ENCODE measurements around the gene NAGS. TPM values are rescaled to one million over a fixed set of nuclear protein-coding genes. Genes with fewer than 3 reads are reported as not detected.
"Not testable (repeated sequence)": the region's sequence is repeated elsewhere in the genome, so short reads cannot be mapped to it uniquely, and the experiment has no call there.

The NAGS gene
- total RNA-seq, 1 donor from 2014 or later, result 0.51 TPM

DNA sequence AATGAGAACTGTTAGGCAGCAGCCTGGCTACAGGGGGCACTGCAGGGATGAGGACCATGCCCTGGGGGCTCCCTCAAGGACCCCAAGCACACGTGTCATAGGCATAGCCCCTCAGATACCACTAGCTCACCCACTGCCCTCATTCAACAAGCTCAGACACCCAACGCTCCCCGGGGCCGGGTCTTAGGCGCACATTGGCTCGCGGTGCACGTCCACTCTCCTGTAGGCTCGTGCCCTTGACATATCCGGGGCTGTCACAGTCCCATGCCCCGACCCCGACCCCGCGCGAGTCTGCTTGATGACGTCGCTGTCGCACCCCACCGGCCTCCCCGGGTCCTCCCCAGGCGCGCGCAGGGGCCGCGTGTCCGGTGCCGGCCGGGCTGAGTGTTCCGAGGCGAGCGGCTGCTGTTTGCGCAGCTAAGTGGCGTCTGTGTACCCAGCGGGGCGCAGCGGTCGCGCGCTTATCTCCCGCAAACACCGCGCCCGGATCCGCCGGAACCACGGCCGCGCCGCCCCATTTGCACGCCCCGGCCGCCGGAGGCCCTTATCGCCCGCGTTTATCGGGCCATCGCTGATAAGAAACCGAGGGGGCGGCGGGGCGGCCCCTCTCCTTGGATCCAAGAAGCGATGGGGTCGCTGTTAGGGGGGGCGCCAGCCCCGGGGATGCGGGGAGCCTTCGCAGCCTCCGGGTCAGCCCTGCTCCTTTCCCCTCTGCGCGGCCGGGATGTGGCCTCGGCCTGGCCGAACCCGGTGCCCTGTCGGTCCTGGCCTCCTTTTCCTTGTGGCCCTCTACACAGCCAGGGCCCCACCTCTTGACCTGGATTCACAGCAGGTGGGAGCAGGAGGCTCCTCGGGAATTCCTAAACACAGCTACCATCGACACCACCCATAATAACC, 20.7 kb upstream of the NAGS start:
- DNase-seq (ENCODE audit: low spot score), result no peak
- intact Hi-C loops (cut with DNase I), result no loop called here

DNA sequence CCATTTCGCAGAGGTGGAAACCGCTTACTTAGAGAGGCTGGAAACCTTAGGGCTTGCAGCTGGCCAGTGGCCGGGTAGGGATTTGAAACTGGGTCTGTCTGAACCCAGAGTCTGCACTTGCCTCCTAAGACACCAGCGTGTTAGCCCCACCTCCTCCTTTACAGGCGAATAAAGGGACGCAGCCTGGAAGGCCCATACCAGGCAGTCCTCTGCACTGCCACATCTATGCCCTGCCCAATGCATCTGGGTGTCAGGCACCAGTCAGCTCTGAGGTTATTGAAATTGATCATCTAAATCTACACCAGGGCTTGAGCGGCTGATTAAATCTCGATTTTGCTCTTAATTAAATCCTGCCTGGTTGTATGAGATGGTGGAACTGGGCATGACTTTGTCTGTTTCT, 19.9 kb upstream of the NAGS start:
- DNase-seq (ENCODE audit: low spot score), result no peak
- intact Hi-C loops (cut with DNase I), result no loop called here

DNA sequence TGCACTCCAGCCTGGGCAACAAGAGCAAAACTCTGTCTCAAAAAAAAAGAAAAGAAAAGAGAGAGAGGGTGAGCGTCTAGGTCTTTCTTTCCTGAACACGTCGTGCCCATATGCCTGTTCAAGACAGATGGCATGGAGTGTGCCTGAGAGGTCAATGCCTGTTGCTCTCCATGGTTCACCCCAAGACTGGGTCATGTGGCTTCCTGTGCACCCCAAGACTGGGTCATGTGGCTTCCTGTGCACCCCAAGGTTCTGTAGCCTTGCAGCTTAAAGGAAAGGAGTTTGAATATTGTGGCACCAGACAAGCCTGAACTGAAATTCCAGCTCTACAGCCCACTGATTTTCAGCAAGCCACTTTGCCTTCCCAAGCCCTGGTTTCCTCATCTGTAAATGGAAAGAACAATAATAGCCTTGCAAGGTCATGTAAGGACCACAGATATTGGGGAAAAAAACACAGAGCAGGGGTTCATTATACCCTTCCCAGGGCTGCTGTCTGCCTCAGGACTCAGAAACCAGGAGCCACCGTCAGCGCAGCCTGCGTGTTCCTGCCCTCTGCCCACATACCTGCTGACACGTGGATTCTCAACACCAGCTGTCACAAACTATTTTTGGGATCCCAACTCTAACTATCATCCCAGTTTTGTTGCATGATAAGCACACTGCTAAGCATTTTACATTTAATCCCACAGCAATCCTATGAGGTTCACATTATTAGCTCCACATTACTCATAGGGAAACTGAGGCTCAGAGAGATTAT, 18.0 kb upstream of the NAGS start:
- no peak for DNase-seq (ENCODE audit: low spot score)
- intact Hi-C loops (cut with DNase I), result no loop called here

DNA sequence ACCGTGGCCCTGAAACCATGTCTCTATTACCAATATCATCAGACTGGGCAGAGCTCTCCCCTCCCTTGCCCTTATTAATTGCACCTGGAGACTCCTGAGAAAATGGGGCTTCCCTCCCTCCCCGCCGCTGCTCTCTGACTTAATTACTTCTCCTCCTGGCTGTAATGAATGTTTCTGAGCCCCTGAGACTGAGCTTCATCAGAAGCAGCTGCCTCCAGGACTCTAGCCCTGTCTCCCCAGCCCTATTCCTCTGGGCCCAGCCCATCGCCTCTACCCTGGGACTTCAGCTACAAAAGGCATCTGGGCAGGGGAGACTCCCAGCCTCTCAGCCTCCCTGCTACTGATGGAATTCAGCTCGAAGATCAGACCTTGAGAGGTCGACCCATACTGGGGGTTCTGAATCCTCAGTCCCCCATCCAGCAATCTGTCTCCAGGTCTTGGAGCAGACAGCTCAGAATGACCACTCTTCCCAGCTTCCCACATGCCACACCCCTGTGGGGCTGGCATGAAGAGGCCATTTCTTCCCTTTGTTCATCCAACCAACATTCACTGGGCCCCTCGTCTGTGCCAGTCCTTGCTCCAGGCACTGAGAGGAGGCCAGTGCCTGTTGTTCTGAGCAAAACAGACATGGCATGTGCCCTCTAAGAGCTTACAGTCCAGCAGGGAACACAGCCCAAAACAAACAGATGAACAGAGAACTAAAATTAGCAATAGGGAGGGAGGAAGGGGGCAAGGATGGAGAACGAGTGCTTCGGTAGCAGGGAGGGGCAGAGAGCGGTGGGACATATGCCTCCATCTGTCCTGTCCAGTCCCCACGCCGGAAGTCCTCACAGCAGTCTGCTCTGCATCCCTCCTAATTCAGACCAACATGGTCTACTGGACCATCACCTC, 17.0 kb upstream of the NAGS start:
- DNase-seq (ENCODE audit: low spot score), result no peak
- intact Hi-C loops (cut with DNase I), result no loop called here

DNA sequence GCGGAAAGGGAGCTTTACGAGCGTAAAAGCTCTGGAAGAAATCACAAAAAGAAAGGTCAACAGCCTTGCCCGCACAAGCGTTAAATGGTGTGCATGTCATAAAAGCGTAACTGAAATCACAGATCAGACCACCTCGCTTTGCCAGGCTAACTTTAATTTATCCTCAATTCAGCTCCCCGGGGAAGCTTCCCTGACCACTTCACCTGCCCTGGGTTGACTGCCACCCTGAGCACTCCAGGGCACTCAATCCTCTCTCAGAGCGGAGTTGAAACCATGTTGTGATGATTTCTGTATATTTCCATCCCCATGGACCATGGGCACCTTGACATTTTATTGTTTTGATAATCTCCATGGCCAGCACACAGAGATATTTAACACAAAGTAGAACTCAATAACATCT, 16.1 kb upstream of the NAGS start:
- DNase-seq (ENCODE audit: low spot score), result no peak
- intact Hi-C loops (cut with DNase I), result no loop called here

DNA sequence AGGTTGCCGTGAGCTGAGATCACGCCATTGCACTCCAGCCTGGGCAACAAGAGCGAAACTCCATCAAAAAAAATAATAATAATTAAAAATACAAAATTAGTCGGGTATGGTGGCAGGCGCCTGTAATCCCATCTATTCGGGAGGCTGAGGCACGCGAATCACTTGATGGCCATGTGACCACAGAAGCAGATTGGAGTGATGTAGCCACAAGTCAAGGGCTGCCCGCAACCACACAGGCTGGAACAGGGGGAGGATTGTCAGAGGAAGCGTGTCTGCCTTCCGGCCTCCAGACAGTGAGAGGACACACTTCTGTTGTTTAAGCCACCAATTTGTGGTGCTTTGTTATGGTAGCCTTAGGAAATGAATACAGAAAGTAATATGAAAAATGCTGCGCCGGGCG, 11.8 kb upstream of the NAGS start:
- DNase-seq (ENCODE audit: low spot score), result no peak
- intact Hi-C loops (cut with DNase I), result loop anchor here (10.0 kb wide), 1 partner anchor 118 kb away; no protein-coding TSS in a partner anchor

DNA sequence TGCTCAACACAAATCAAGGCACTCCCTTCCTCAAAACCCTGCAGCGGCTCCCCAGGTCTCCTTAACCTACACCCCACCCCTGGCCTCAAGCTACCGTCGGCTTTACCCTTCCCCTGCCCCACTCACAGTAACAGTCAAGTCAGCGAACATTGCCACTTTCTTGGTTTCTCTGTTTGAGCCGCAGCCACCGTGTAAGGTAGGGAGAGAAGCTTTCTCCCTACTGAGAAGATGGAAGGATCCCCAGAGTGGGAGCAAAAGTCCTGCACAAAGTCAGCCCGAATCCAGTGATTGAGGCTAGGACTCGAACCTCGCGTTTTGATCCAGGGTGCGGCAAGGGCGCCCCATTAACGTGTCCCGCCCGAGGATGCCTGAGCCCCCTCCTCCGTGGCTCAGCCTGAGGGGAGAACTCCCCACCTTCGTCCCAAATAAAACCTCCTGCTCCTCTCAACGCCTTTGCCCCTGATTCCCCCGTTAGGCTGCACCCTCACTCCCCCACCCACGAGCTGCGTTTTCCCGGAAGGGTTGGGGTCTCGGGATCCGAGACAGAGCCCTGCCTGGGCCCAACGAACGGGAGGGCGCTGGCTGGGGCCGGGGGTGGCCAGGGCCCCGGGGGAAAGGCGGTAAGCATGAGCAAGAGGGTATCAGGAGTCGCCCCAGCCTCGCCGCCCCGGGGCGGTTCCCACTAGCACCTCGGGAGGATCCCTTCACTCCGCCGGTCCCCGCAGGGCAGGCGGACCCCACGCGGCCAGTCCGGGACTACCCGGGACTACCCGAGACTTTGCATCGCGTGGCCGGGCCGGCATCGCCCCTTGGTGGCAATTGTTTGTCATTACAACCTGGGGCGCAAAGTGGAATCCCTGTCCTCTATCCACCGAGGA, 9.9 kb upstream of the NAGS start:
- intact Hi-C loops (cut with DNase I), result loop anchor here (2.0 to 10.0 kb wide), 2 partner anchors 52 to 120 kb away; partner anchors contain the start of gene PPY
- DNase-seq (ENCODE audit: low spot score), result peak; percentile 84

DNA sequence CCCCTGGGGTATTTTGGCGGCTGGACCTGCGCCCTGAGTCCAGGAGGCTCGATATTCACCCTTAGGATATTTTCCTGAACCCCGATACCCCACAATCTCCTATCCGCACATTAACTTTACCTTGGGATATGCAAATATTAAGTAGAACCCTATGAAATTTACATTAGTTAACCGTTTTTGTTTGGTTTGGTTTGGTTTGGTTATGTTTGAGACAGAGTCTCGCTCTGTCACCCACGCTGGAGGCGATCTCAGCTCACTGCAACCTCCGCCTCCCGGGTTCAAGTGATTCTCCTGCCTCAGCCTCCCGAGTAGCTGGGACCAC, 9.3 kb upstream of the NAGS start:
- intact Hi-C loops (cut with DNase I), result loop anchor here (2.0 to 10.0 kb wide), 2 partner anchors 52 to 120 kb away; partner anchors contain the start of gene PPY
- DNase-seq (ENCODE audit: low spot score), result no peak

DNA sequence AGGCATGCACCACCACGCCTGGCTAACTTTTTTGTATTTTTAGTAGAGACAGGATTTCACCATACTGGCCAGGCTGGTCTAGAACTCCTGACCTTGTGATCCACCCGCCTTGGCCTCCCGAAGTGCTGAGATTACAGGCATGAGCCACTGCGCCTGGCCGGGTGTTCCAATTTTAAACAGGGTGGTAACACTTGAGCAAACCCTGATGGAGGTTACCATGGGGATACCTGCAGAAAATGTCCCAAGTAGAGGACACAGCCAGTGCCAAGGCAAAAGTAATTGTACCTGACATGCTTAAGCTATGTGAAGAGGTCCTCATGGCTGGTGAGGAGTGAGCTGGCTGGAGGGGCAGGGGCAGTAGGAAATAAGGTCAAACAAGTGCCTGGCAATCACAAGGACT, 7.2 kb upstream of the NAGS start:
- intact Hi-C loops (cut with DNase I), result loop anchor here (10.0 kb wide), 1 partner anchor 122 kb away; no protein-coding TSS in a partner anchor
- not testable (repeated sequence) for DNase-seq (ENCODE audit: low spot score)

DNA sequence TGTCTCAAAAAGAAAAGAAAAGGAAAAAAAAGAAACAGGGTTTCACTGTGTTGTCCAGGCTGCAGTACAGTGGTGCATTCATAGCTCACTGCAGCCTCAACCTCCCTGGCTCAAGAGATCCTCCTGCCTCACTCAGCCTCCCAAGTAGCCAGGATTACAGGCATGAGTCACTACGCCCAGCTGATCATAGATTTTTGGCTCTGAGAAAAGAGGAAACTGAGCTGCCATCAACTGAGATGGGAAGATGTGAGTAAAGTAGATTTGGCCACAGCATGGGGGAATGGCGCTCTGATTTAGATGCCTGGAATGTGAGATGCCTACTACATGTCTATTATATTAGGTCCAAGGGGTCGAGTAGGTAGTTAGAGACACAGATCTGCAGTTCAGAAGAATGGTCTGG, 5.9 kb upstream of the NAGS start:
- intact Hi-C loops (cut with DNase I), result loop anchor here (10.0 kb wide), 1 partner anchor 124 kb away; no protein-coding TSS in a partner anchor
- DNase-seq (ENCODE audit: low spot score), result no peak

DNA sequence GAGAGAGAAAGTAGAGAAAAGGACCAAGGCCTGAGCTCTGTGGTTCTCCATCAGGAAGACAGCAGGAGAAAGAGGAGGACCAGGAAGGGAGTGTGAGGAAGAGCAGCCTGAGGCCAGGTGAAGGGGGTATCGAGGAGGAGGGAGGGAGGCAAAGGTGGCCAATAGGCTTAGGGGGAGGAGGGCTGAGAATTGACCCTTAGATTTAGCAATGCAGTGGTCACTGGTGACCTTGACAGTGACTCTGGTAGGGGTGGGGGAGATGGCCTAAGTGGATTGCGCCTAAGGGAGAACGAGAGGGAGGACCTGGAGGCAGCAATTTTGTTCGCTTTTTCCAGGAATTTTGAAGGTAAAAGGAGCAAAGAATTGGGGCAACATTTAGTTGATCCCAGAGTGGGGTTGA, 5.4 kb upstream of the NAGS start:
- DNase-seq (ENCODE audit: low spot score), result no peak
- intact Hi-C loops (cut with DNase I), result loop anchor here (10.0 kb wide), 1 partner anchor 124 kb away; no protein-coding TSS in a partner anchor

DNA sequence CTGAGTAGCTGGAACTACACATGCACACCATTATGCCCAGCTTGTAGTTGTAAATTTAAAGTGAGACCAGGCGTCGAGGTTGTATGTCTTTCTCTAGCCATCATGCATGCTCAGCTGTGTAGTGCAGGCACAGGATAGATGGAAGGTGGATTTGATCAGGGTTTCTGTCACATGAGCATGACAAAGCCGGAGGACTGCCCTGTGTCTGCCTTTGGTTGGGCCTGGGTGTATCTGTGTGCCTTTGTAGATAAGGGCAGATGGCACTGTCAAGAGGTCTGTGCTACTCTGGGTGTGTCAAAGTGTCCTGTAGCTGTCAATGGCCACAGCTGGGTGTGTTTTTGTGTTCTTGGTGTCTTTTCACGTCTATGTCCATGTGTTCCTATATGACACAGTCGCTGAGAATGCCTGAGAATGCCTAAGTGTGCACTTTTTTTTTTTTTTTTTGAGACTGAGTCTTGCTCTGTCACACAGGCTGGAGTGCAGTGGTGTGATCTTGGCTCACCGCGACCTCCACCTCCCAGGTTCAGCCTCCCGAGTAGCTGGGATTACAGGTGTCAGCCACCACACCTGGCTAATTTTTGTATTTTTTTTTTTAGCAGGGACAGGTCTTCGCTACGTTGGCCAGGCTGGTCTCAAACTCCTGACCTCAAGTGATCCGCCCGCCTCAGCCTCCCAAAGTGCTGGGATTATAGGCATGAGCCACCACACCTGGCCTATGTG, 4.1 kb upstream of the NAGS start:
- no peak for DNase-seq (ENCODE audit: low spot score)
- intact Hi-C loops (cut with DNase I), result no loop called here

DNA sequence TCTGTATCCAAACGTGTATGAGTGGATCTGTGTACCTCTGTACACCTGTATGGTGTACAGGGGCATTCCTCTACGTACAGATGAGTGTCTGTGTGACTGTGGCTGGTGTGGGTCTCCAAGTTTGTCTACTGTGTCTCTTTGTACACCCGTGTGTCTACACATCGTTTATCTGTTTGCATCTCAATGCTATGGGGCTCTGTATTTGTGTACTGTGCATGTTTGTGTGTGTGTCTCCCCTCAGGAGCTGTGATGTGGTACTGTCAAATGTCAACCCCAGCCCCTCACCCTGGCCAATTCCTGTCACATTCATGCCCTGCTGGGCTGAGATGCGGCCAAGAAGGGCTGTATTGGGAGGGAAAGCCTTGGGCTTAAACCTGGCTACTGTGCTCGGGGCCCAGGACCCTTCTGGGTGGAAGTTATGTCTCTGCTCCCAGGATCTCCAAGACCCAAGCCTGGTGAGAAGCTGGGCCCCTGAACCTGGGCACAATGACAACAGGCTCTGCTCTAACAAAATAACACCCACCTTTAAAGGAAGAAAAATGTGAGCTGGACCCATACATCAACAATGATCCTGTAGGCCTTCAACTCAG, 3.5 kb upstream of the NAGS start:
- DNase-seq (ENCODE audit: low spot score), result no peak
- intact Hi-C loops (cut with DNase I), result no loop called here

DNA sequence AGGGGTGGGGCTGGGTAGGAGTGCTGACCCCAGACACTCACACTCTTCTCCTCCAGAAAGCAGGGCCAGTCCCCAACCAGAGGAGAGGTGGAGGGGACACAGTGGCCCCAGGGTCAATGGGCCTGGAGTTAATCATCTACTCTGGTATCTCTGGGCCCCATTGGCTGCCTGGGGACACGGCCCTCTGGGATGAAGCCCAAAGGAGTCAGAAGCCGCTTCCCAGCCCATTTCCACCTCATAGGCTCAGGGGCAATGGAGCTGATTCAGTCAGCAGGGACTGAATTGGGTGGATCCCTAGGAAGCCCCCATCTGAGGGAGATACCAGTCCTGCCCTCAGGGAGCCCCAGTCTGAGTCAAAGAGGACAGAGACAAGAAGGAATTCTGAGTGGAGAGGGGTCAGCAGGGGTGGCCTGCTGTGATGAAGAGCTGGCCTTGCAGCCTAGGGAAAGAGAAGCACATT, 2.9 kb upstream of the NAGS start:
- intact Hi-C loops (cut with DNase I), result no loop called here
- DNase-seq (ENCODE audit: low spot score), result no peak

DNA sequence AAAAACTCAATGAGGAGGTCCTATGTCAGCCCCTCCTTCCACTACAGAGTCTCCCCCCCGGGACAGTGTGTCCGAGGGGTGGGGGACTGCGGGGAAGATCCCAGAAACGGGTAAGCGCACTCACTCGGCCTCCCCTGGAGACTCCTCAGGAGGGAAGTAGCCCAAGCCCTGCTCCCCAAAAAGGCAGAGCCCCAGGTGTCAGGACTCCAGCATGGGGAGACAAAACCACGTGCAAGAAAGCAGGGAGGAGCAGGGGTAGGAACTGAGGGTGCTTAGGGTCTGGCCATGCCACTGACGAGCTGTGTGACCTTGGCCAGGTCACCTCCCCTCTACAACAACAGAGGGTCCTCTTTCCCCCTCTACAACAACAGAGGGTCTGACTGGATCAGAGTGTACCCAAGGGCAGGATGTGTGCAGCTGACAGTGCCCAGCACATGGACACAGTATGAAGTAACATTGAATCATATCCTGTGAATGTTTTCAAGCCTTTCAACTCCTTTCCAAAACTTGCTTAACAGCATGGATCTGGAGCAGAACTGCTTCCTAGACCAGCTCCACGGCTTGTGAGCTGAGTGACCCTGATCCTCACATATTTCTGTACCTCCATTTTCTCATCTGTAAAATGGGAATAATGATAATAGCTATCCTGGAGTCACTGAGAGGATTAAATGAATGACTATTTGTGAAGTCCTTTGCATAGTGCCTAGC, 2.1 kb upstream of the NAGS start:
- DNase-seq (ENCODE audit: low spot score), result no peak
- intact Hi-C loops (cut with DNase I), result no loop called here

DNA sequence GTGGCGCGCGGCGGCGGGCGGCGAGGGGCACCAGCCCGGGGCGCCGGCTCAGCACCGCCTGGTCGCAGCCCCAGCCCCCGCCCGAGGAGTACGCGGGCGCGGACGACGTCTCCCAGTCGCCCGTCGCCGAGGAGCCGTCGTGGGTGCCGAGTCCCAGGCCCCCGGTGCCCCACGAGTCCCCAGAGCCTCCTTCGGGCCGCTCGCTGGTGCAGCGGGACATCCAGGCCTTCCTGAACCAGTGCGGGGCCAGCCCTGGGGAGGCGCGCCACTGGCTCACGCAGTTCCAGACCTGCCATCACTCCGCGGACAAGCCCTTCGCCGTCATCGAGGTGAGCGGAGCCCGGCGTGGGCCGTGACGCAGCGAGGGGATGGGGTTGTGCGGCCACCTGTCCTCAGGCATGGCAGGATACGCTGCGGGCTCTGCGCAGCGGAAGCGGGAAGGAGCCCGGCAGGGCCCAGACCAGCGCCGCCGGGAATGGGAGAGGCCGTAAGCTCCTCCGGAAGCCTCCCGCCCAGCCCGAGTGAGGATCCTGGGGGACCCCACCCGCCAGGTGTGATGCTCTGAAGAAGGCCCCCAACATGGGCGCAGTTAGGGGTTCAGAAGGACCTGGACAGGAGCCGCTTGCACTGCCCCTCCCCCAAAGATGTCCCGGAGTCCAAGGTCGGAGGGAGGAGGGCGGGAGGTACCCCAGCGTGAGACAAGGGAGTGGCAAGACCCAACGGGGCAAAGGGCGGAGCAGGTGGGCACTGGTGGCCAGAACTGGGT, 522 bp downstream of the NAGS start:
- no peak for DNase-seq (ENCODE audit: low spot score)
- intact Hi-C loops (cut with DNase I), result loop anchor here (5.0 kb wide), 2 partner anchors 37 to 162 kb away; no protein-coding TSS in a partner anchor
